H1 (cell line): Measurements from ENCODE around the gene METTL21A. TPM values are rescaled to one million over a fixed set of nuclear protein-coding genes. Genes with fewer than 3 reads are reported as not detected.

Experiments
- CTCF ChIA-PET: fragments of 300-600 bp; sonication (Branson Sonifier 250); formaldehyde crosslinking; loops from one replicate; lab custom pipeline; 2021; ENCODE audit not compliant: partially characterized antibody; lab: Charles Lee
- POLR2A ChIA-PET: fragments of 300-600 bp; sonication (Branson Sonifier 250); formaldehyde crosslinking; loops from one replicate; lab custom pipeline; 2021; ENCODE audit warnings: inconsistent platforms; ENCODE audit not compliant: partially characterized antibody; lab: Charles Lee
- DNase-seq, 2 experiments: peaks; one replicate each; pipeline versions ENCODE4 v3.0.0 to v3.0.0-alpha.2; 2010 to 2022; ENCODE audit warnings: low spot score in 2 of 2, low read depth in 1 of 2, mixed read lengths in 1 of 2
- FAIRE-seq: peaks from 2 replicates; lab custom pipeline; 2011; peaks lifted over from hg19 to GRCh38; lab: Jason Lieb, UNC
- H2AFZ ChIP-seq: 2 replicates; pipeline ENCODE4 v1.8.1; 2012; ENCODE audit warnings: low read length, inconsistent platforms
- H2AK5ac ChIP-seq: 2 replicates; pipeline ENCODE4 v1.6.1; 2013; ENCODE audit warnings: low read depth, low read length
- H2BK120ac ChIP-seq: replicated peaks from 2 replicates; pipeline ENCODE3; 2013; ENCODE audit warnings: low read depth, low read length, inconsistent platforms
- H2BK12ac ChIP-seq: 2 replicates; pipeline ENCODE4 v1.6.1; 2013; ENCODE audit warnings: low read depth, low read length
- H2BK15ac ChIP-seq: 2 replicates; pipeline ENCODE4 v1.6.1; 2013; ENCODE audit warnings: low read length
- H2BK20ac ChIP-seq: 2 replicates; pipeline ENCODE4 v1.6.1; 2013; ENCODE audit warnings: low read length
- H2BK5ac ChIP-seq: 2 replicates; pipeline ENCODE4 v1.6.1; 2013; ENCODE audit warnings: low read depth, low read length
- H3K14ac ChIP-seq: 2 replicates; pipeline ENCODE4 v1.6.1; 2013; ENCODE audit warnings: inconsistent platforms; ENCODE audit not compliant: insufficient read length
- H3K18ac ChIP-seq: 2 replicates; pipeline ENCODE4 v1.6.1; 2013; ENCODE audit warnings: low read length; ENCODE audit errors: extremely low read depth
- H3K23ac ChIP-seq: 2 replicates; pipeline ENCODE4 v1.6.1; 2013; ENCODE audit warnings: inconsistent platforms; ENCODE audit not compliant: insufficient read length
- H3K23me2 ChIP-seq: 2 replicates; pipeline ENCODE4 v1.6.1; 2013; ENCODE audit warnings: low read depth, low read length
- H3K27ac ChIP-seq: 2 replicates; pipeline ENCODE4 v1.6.1; 2011; ENCODE audit warnings: low read depth, low read length, inconsistent platforms
- H3K27me3 ChIP-seq, 4 experiments: replicated peaks in 1 of 4; 1 replicate in 1 of 4; 2 replicates in 3 of 4; pipeline versions ENCODE4 v1.6.1 to v1.8.1; 2011 to 2013; ENCODE audit warnings: low read length in 3 of 4, mild to moderate bottlenecking in 3 of 4, inconsistent platforms in 2 of 4, mixed read lengths in 2 of 4, moderate library complexity in 1 of 4; ENCODE audit not compliant: control insufficient read depth in 3 of 4, insufficient read depth in 3 of 4; ENCODE audit errors: extremely low read depth in 1 of 4
- H3K36me3 ChIP-seq, 4 experiments: 2 replicates each; pipeline versions ENCODE4 v1.6.1 to v1.8.1; 2011 to 2013; ENCODE audit warnings: mild to moderate bottlenecking in 4 of 4, low read length in 3 of 4, moderate library complexity in 2 of 4, control low read depth in 1 of 4, inconsistent platforms in 1 of 4; ENCODE audit not compliant: insufficient read depth in 4 of 4, control insufficient read depth in 2 of 4
- H3K4ac ChIP-seq: replicated peaks from 2 replicates; pipeline ENCODE3; 2013; ENCODE audit warnings: low read length, low read depth, mixed read lengths, inconsistent platforms; ENCODE audit not compliant: insufficient read length
- H3K4me1 ChIP-seq, 4 experiments: replicated peaks in 1 of 4; 1 replicate in 1 of 4; 2 replicates in 3 of 4; pipeline versions ENCODE4 v1.6.1 to v1.8.1; 2011 to 2013; ENCODE audit warnings: low read length in 3 of 4, inconsistent platforms in 2 of 4, mixed read lengths in 1 of 4; ENCODE audit not compliant: insufficient read depth in 4 of 4, control insufficient read depth in 3 of 4
- H3K4me2 ChIP-seq, 2 experiments: 2 replicates each; pipeline versions ENCODE4 v1.6.1 to v1.8.1; 2011 to 2013; ENCODE audit warnings: low read depth in 2 of 2, low read length in 2 of 2, control low read depth in 1 of 2, inconsistent platforms in 1 of 2, mild to moderate bottlenecking in 1 of 2; ENCODE audit not compliant: insufficient read depth in 1 of 2
- H3K4me3 ChIP-seq, 4 experiments: fragments of 200-600, 300-600 bp in 1 of 4; sonication (generic), shearing (Covaris generic), sonication (Bioruptor Twin) in 1 of 4; 2 replicates each; pipeline versions ENCODE4 v1.5.1 to v1.8.1; 2011 to 2016; ENCODE audit warnings: low read length in 4 of 4, low read depth in 3 of 4, control low read depth in 2 of 4, inconsistent platforms in 2 of 4, mild to moderate bottlenecking in 2 of 4, mixed read lengths in 1 of 4, moderate library complexity in 1 of 4; ENCODE audit not compliant: insufficient read depth in 2 of 4; ENCODE audit errors: extremely low read depth in 1 of 4
- H3K56ac ChIP-seq: replicated peaks from 2 replicates; pipeline ENCODE3; 2013; ENCODE audit warnings: low read depth, mild to moderate bottlenecking, mixed read lengths, low read length, inconsistent platforms; ENCODE audit not compliant: insufficient read length
- H3K79me1 ChIP-seq: 2 replicates; pipeline ENCODE4 v1.6.1; 2013; ENCODE audit warnings: low read depth, low read length, control low read depth
- H3K79me2 ChIP-seq, 2 experiments: 2 replicates each; pipeline versions ENCODE4 v1.6.1 to v1.8.1; 2012 to 2013; ENCODE audit warnings: low read length in 2 of 2, mild to moderate bottlenecking in 2 of 2, inconsistent platforms in 1 of 2; ENCODE audit not compliant: insufficient read depth in 2 of 2, control insufficient read depth in 1 of 2
- H3K9ac ChIP-seq, 4 experiments: replicated peaks in 1 of 4; 1 replicate in 1 of 4; 2 replicates in 3 of 4; pipeline versions ENCODE4 v1.6.1 to v1.8.1; 2011 to 2013; ENCODE audit warnings: low read depth in 3 of 4, low read length in 3 of 4, control low read depth in 2 of 4, mild to moderate bottlenecking in 2 of 4, moderate library complexity in 2 of 4, inconsistent platforms in 1 of 4; ENCODE audit errors: extremely low read depth in 1 of 4
- H3K9me3 ChIP-seq, 2 experiments: 2 replicates each; pipeline versions ENCODE4 v1.6.1 to v1.8.1; 2012 to 2013; ENCODE audit warnings: mild to moderate bottlenecking in 2 of 2, moderate library complexity in 2 of 2, control low read depth in 1 of 2, inconsistent platforms in 1 of 2, low read depth in 1 of 2, low read length in 1 of 2, mixed read lengths in 1 of 2; ENCODE audit not compliant: insufficient read depth in 2 of 2
- H4K20me1 ChIP-seq, 2 experiments: replicated peaks in 1 of 2; 2 replicates each; pipeline versions ENCODE3 to v1.8.1; 2011 to 2013; ENCODE audit warnings: inconsistent platforms in 2 of 2, low read length in 2 of 2, mild to moderate bottlenecking in 1 of 2; ENCODE audit not compliant: insufficient read depth in 2 of 2, control insufficient read depth in 1 of 2
- H4K5ac ChIP-seq: 2 replicates; pipeline ENCODE4 v1.6.1; 2013; ENCODE audit warnings: low read length, low read depth, mixed read lengths, inconsistent platforms; ENCODE audit not compliant: insufficient read length
- H4K8ac ChIP-seq: 2 replicates; pipeline ENCODE4 v1.8.0; 2013; ENCODE audit warnings: mild to moderate bottlenecking, moderate library complexity, low read length, inconsistent platforms; ENCODE audit not compliant: insufficient read depth; ENCODE audit errors: extremely low read depth
- H4K91ac ChIP-seq: replicated peaks from 2 replicates; pipeline ENCODE3; 2013; ENCODE audit warnings: low read length, mixed read lengths, inconsistent platforms; ENCODE audit not compliant: insufficient read length
- ATF3 ChIP-seq: IDR thresholded peaks from 2 replicates; pipeline ENCODE4 v1.6.1; 2011; ENCODE audit warnings: low read depth, mild to moderate bottlenecking, low read length; ENCODE audit not compliant: insufficient read depth
- JUN ChIP-seq: IDR thresholded peaks from 2 replicates; pipeline ENCODE4 v1.6.1; 2011; ENCODE audit warnings: low read depth, mild to moderate bottlenecking, improper control_type of control experiment, low read length
- JUND ChIP-seq: IDR thresholded peaks from 2 replicates; pipeline ENCODE4 v1.6.1; 2011; ENCODE audit warnings: mild to moderate bottlenecking, improper control_type of control experiment, low read length
- TCF12 ChIP-seq: IDR thresholded peaks from 2 replicates; pipeline ENCODE4 v1.6.1; 2011; ENCODE audit warnings: low read depth, mild to moderate bottlenecking, low read length
- WGBS, 2 experiments: shearing (Covaris generic) in 1 of 2; methylation state at CpG; one replicate each; pipeline versions ENCODE4 v1.1.6 to v1.1.7; 2013 to 2015; ENCODE audit warnings: low lambda C conversion rate in 2 of 2, mixed read lengths in 2 of 2, inconsistent platforms in 1 of 2, low coverage in 1 of 2, missing lambda C conversion rate in 1 of 2; ENCODE audit not compliant: insufficient replicate concordance in 2 of 2, insufficient coverage in 1 of 2, insufficient read length in 1 of 2; ENCODE audit errors: extremely low coverage in 1 of 2, missing lambda C conversion rate in 1 of 2; 5-methylcytosine and 5-hydroxymethylcytosine counted together
- polyA plus RNA-seq, 7 experiments: library from polyadenylated mRNA; depleted of rRNA in 3 of 7; stranded (reverse) in 5 of 7; unstranded in 2 of 7; fragments of >200 nt in 5 of 7; fragments of 200-250 nt in 2 of 7; gene quantifications; 1 replicate in 5 of 7; 2 replicates in 1 of 7; 4 replicates in 1 of 7; pipeline versions ENCODE4 v1.2.1 to v1.2.3, GENCODE V29; 2011 to 2013; ENCODE audit warnings: missing spikeins in 2 of 7, mixed read lengths in 2 of 7
- total RNA-seq: library from RNA; stranded (reverse); fragmentation: NEBNext Ultra II Directional; extraction: Animal tissue kit (Norgen Biotek cat#: 25700); gene quantifications from 2 replicates; pipeline ENCODE4 v1.2.1, GENCODE V29; 2021

The METTL21A gene
- total and polyA plus RNA-seq, 2 of the 8 experiments (the other 6 are each of a cell fraction or from before 2014, with no cell fraction given), result 36.2 to 55.0 TPM

DNA sequence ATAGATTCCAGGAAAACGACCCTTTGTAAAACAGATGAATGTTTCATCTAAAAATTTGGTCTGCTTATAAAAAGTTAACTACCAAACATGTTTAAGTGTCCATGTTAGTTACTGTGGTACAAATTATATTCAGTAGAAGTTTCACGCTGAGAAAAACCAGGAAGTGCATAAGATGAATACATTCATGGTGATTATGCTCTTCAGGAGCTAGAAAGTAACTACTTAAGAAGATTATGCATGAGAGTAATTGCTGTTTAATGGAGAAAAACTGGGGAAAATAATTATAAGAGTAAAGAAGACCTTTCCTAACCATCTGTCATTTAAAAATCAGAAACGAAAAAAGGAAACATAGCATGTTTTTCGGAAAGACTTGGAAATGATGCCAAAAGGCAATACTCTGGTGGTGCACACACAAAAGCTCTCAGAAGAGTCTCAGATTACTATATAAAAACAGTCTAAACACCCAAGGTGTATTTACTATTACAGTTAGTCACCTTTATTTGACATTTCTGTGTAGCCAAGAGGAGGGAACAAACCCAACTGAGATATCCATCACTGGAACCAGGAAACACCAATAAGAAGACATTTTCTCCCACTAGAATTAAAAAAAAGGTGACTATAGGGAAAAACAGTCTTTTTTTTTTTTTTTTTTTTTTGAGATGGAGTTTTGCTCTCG lies 38.8 kb upstream of the METTL21A start:
- Histone ChIP-seq H3K4me3 (no peak overlapping the region), H2BK120ac (no peak overlapping the region), H3K4ac (no peak overlapping the region), H4K8ac (no peak overlapping the region), H2BK12ac (no peak overlapping the region), H3K23me2 (no peaks in the 10 kb centered on the region), H3K27ac (no peak overlapping the region), H3K23ac (no peak overlapping the region), H3K79me2 (no peaks in the 10 kb centered on the region), H2BK20ac (no peak overlapping the region), H4K91ac (no peak overlapping the region), H3K36me3 (no peaks in the 10 kb centered on the region), H3K9ac (no peak overlapping the region), H2AFZ (no peak overlapping the region), H3K27me3 (no peaks in the 10 kb centered on the region), H3K79me1 (no peaks in the 10 kb centered on the region), H3K18ac (no peak overlapping the region), H3K14ac (no peak overlapping the region), H2BK5ac (no peak overlapping the region), H2AK5ac (no peak overlapping the region), H2BK15ac (no peak overlapping the region), H3K4me1 (peaks cover 0 to 5% (median 0%) of the 10 kb centered on the region in 4 experiments; a peak in 2 of 7 replicates), H3K4me2 (no peak overlapping the region), H3K56ac (no peak overlapping the region), H4K5ac (no peak overlapping the region), H3K9me3 (no peaks in the 10 kb centered on the region), H4K20me1 (no peaks in the 10 kb centered on the region)
- 87% methylated on average over 4 of the region's 5 CpGs; no CpG with 5 or more reads in 1 of the 2 experiments for whole genome bisulfite sequencing, 2 experiments
- CTCF ChIA-PET, result interaction anchor here (1.3 to 2.7 kb wide), 3 partner anchors 11 to 37 kb away, joined by 3 to 9 read pairs (median 4); no protein-coding TSS in a partner anchor
- DNase-seq (no peak), FAIRE-seq (no peak)
- TF ChIP-seq TCF12 (no peak), JUND (no peak), ATF3 (no peak), JUN (no peak)
- POLR2A ChIA-PET, result no interaction called here
